NOMO-1 treated with DMSO at 0.1 percent for 48 hours (cell line): ENCODE data around the gene NIP7.

ENCODE experiments used
- DNase-seq: peaks from one replicate; lab custom pipeline; 2025; ENCODE audit not compliant: unreplicated experiment; lab: John Stamatoyannopoulos, UW

NIP7 gene

DNA sequence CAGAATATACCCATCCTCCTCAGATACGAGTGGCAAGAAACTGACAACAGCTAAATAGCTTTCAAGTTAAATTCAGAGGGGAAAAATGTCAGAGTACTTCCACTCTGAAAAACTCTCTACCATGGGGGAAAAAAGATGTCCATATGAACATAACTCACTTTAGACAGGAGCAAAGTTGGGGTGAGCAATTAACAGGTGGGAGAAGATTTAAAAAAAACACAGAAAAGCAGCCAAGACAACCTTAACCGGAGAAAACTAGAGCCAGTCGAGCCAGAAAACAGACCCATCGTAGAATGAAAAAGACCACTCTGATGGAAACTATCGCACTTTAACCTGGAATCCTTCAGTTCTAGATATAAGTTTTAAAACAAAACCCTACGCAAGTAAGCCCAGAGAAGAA lies 45.4 kb downstream of the NIP7 start:
- DNase-seq, result no peak

DNA sequence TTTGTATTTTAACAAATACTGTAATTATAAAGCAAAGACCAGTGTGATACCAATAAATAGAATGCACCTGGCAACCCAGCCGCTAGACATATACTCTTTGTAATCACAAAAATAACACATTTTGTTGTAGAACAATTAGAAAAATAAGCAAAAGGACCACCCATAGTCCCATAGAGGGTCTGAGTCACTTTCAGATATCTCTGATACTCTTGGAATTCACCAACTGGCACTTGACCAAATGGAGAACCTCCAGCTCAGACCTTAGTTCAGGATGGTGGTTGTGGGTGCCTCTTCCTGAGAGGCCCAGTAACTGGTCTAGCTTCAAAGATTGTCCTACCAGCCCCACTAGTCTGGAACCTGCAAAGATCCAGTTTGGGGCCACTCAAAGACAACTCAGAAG lies 47.0 kb downstream of the NIP7 start:
- DNase-seq, result no peak
